Fibroblast of peridontal ligament (primary cell): ENCODE measurements around the gene PPP1R9A.

ENCODE experiments used
- DNase-seq: peaks from one replicate; pipeline ENCODE4 v3.0.0-alpha.2; 2010; ENCODE audit errors: extremely low read depth

The PPP1R9A gene

DNA sequence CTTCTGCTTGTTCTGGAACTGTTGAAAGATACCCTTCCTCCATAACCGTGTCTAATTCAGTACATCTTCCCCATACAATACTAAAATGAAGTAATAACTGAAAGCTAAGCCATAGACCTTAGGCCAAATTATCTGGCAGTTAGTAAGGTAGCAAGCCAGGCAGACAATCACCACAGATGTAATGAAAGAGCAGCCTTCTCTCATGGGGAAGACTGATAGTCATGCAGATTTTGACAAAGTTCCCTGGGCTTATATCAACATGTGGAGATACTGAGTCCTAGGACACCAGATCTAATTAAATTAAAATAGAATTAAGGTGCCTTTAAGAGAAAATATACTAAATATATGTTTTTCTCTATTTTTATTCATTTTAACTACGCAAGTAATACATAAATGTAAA is 355.5 kb downstream of the PPP1R9A start:
- DNase-seq = no peak

DNA sequence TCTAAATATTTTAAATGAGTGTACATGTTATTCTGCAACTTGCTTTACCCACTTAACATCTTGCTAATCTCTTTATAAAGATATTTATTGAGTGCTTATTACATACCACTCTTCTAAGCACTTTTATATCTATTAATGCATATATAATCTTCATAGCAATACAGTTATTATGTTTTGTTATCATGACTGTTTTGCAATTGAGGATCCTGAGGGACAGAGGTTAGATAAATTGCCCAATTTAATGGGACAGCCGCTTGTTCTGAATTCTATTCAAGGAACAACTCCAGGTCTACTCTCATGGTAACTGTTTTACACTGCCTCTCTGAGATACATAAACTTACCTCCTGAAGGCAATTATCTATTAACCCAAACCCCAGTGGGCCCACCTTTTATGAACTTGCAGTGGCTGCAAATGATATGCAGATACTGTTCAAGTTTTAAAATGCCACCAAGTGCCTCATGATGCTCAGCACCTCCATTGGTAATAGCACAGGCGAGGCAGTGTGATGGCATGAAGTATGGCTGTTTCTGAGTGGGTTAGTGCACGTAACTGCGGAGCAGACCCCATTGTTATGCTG is 356.5 kb downstream of the PPP1R9A start:
- no peak for DNase-seq

DNA sequence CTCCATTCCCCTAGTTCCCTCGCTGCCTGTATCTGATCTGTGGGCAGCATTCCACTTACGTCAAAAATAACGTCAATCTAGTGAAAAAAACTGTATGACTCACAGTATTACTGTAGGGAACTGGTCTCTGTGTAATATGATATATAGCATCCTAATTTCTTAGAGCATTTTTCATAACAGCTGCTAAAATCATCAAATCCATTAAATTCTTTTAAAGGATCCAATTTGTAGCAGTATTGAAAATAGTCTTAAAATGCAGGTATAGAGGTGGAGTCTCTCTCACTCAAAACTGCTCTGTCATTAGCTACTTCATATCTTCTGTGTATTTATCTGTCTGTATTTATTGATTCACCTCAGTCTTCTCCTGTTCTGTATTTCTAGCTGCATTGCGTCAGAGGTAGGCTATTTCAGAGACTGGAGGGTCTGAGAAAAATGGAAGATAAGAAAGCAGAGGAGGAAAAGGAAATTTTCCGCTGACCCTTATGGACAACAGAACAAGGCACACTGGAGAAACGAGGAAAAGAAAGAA is 357.0 kb downstream of the PPP1R9A start:
- DNase-seq = peak; percentile 78

DNA sequence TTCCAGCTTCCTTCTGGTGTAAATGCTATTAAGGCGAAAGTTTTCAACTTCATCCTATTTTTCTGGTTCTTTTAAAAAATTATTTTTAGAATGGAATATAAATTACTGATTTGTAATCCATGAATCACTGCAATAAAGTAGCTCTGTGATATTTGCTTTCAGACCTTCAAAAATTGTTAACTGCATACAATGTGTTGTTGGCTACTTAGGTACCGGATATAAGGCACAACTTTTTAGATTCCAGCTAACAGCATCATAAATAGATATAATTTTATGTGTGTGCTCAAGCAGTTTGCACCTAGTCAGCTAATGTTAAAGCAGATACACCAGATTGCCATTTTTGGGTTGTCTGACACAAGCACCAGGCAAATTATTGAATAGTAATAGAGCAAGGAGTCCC is 358.2 kb downstream of the PPP1R9A start:
- no peak for DNase-seq

DNA sequence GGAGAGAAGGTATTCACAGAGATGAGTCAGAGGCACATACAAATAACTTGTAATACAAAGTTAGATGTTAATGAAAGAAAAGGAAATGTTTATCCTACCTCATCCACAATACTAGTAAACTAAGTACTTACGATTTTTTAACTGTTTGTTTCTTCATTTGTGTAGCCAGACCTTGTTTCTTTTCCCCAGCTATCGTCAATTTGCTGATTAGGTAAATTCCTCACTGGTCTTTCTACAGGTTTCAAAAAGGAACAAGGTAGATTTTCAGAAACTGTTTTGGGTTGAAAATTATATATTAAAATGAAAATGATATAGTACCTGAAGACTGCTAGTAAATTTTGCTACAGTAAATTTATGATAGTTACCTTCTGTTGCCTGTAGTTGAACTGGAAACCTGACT is 360.4 kb downstream of the PPP1R9A start:
- no peak for DNase-seq

DNA sequence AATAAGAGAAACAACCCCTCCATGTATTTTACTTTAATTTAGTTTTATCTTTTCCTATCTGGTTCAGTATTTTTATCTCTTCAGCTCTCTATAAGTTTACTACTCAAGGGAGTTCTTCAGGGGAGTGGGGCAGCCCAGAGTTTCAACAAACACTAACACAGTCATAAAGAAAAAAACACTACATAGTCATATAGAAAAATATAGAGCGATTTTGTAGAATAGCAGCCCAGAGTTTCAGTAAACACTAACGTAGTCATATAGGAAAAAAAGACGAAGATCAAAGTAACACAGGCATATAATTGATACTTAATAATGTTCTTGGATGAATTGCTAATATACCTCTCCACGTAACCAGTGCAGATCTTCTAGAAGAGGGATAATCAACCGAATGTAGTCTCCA is 362.2 kb downstream of the PPP1R9A start:
- no peak for DNase-seq

DNA sequence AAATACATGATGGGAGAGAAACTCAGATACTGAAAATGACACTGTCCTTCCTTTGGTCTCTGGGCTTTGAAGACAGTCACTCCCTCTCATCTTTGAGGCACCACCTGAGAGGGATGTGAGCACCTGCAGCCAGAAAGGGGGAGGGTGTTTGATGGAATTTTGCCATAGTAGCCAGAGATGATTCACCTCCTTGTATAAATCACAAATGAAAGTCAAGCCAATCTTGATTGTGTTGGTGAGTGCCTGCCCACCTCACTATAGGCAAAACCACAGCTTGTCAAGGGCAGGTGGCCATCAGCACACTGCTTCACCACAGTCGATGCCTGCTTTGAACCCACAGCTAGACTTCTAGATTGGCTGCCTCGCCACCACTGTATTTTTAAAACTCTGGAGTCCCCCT is 368.7 kb downstream of the PPP1R9A start:
- DNase-seq = no peak

DNA sequence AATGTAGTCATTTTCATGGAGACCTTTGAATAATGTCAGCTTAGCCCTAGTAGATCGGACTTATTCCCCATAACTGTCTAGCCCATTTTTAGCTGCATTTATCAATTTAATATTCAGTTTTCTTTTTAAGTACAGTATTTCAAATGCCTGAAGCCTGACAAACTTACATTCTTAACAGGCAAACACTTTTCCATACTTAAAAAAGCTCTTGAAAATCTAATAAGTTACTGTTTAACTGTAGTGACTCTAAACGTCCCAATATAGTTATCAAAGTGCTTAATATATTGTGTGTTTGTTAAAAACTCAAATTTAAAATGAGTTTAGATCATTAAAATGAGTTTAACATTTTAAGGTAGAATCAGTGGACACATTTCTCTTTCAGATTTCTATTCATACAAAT is 372.0 kb downstream of the PPP1R9A start:
- DNase-seq = no peak

DNA sequence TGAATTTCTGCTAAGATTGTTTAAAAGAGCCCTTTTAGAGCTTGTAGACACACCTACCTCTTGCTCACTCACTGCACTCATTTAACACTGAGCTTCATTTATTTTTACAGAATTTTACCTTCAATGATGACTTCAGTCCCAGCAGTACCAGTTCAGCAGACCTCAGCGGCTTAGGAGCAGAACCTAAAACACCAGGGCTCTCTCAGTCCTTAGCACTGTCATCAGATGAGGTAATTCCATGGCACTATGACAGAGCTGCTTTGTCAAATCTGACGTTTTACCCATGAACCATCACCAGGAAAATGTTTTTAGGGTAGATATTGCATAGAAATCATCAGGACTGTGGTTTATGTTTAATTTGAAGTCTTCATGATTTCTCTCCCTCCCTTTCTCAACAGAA is 378.7 kb downstream of the PPP1R9A start:
- DNase-seq = no peak

DNA sequence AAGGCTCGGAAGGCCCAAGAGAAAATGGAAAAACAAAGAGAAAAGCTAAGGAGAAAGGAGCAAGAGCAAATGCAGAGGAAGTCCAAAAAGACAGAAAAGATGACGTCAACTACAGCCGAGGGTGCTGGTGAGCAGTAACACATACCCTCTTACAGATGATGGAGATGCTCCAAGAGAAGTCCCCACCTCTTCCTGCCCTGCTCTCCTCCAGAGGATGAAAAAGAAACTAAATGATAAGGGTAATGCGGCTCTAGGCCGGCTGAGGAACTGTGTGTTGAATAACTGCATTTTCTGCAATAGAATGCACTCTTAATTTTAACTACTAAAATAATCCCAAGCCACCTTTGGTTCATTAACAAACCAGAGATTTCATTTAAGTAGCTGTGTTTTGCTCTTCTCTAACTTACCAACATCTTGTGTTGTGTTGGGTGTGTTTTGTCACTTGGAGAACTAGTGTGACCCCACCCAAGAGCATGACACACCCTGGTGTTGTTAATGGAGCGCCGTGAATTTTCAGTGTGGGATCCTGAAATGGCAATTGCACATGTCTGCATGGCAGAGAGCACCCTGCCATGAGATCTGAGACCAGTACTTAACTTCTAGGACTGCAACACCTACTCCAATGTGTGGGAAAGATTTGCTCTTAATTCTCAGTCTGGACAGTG is 382.9 kb downstream of the PPP1R9A start:
- DNase-seq = no peak

DNA sequence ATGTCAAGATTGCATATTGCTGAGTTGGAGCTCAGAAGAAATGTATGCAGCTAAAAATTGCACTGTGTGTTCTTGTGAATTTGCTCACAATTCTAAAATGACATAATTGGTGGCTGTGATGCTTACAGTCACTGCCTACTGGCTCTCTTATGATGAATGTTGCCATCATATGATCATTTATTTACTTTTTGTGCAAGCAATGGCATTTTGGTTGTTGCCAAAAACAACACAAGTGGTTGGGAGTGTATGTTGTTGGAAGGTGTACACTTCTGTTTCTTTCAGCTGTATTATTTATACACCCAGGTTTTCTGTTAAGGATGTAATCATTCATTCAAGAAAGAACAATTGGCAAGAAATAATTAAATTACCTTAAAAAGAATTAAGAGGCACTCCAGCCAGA is 388.0 kb downstream of the PPP1R9A start:
- DNase-seq = no peak

DNA sequence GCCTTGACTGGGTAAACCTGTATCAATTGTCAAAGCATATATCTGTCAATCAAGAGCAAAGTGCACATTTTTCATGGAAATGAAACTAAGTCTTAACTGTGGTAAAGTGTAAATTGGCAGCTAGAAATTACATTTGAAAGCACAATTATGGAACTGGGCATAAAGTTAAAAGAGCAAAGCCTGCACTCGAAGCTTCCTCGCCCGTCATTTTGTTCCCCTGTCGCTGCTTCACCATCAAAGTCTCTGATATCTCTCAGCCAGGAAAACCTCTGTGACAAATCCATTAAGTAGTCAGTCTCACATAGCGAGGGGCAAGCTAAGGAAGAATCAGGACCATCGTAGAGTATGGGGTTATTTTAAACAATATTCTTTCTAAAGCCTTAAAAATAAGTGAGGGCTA is 389.1 kb downstream of the PPP1R9A start:
- DNase-seq = no peak

DNA sequence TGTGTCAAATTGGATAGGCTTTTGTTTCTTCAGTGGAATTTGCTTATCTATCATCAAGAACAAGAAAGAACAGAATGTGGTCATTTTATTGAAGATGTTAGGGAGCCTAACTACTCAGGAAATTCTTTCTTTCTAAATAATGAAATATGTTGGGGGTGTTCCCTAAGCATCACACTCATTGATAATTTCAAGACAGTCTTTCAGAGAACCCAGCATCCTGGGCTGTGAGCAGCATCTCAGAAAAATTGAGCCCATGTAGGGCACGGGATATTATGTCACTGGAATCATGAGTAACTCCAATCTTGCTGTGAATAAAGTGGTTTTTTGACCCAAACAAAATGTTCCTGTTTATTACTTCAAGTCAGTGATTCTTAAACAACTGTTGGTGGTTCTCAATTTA is 389.6 kb downstream of the PPP1R9A start:
- no peak for DNase-seq

DNA sequence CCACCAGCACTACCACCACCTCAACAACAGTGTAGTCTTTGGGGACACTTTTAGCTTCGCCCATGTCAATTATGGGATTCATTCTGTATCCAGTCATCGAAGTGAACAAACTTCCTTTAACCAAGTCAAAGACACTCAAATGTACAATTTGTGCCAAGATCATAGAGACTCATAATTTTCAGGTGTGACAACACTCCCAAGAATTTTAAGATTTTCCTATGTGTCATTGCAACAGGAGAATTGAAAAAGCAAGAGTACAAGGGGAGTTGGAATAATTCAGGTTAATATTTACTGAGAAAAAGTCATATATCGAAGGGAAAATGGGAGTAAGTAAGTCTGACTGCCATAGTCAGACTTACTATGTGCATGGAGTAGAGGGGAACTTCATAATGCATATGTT is 390.7 kb downstream of the PPP1R9A start:
- no peak for DNase-seq

DNA sequence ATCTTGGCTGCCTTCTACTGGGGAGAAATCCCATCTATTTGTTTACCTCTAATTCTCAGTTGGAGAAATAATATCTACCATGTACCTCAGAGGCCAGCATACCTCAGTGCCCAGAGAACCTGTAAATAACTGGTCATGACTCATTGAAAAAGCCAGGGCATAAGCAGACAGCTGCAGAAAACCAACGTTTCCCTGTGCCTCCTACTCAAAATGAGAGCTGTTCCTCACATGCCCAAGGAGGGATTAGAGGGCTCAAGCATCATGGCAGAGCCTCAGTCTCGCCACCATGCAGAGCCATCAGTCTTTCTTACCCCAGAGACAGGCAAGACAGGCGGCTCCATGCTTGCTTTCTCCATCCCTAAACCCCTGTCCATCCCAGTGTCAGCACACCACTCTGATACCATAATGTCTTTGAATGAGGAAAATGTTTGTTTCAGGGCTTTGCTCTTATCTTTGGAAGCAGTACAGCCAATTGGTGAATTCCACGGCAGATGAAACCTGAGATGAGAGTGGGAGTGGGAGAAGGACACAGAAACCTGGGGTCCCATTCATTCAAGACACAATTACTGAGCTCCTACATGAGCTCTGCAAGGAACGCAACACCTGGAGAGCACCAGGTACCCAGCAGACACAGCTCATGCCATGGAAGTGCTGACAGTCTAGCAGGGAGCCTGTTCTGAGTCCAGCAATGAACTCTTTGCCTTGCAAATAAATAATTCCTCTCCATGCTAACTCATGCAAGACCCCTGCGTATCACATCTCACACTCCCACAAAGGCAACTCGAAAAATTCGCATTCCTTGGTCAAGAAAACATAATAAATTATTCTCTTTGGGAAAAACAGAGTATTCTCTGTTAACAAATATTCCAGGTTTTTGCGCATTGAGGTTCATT is 395.9 kb downstream of the PPP1R9A start:
- no peak for DNase-seq

DNA sequence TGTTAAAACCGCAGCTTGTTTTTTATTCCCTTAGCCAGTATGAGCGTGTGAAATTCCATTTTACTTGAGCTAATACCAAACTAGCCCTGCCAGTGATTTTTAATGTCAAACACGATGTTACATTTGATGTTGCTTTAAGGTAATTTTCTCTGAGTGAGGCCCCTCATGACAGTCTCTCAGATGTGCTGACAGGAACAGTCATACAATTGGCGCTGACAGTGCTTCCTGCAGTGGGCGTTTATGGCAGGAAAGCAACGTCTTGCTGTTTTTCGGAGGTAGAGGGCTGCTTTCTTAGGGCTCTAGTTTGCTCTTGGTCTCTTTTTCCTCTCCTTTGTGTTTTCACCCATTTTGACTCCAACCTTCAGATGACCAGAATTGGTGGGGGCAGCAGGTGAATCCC is 397.6 kb downstream of the PPP1R9A start:
- DNase-seq = no peak

DNA sequence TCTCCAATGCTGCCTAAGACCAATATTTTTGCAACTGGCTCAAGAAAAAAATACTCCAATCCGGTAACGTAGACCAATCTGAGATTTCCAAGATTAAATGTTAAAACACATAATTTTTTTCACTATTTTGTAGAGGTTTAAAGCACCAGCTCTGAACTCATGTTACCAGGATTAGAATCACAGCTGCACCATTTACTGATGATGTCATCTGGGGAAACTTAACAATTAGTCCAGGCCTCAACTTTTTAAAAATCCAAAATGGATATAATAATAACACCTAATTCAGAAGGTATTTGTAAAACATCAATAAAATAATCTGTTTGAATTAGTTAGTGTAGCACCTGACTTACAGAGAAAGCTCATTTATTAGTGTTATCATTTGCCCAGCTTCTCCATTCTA is 402.6 kb downstream of the PPP1R9A start:
- no peak for DNase-seq

DNA sequence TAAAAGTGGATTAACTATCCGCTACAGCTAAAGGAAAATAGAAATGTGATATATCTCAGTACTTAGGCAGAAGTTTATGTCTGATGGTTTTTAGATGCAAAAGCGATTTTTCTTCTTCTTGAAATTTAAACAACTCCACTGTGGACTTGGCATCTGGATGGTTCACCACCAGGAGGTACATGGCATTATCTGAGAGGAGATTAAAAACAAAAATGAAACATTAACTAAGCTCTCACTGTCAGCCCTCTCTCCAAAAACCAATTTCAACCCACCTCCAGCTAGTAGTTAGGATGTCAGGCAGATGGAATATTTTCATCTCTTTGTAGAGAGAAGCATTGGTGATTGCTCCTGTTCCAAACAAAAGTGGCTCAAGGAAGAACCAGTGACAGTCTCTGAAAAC is 404.0 kb downstream of the PPP1R9A start:
- no peak for DNase-seq

DNA sequence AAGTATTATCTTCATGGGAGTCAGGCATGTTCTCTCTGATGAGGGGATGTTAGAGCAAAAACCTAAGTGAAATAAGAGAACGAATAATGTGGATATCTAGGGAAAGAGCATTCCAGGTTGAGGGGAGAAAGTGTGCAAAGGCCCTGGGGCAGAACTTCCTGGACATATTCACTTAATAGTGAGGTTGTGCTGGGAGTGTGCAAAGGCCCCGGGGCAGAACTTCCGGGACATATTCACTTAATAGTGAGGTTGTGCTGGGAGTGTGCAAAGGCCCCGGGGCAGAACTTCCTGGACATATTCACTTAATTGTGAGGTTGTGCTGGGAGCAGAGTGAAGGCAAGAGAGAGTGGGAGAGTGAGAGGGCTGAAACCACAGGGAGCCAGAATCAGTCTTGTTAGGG is 405.2 kb downstream of the PPP1R9A start:
- no peak for DNase-seq

DNA sequence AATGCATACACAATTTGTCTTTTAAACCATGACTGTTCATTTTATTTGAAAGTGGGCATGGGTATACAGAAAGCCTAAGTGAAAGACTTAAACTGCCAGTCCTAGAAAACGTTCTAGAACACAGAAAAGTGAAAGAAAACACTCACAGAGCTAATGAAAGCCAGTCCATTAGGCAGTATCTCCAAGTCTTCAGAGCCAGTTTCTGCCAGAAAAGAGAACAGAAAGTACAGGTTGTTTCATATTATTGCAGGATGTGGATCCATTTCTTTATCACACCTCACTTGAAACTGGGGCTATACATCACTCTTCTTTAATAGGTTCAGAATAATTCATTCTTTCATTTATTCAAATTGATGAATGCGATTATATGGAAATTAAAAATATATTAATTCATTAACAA is 409.2 kb downstream of the PPP1R9A start:
- DNase-seq = no peak

DNA sequence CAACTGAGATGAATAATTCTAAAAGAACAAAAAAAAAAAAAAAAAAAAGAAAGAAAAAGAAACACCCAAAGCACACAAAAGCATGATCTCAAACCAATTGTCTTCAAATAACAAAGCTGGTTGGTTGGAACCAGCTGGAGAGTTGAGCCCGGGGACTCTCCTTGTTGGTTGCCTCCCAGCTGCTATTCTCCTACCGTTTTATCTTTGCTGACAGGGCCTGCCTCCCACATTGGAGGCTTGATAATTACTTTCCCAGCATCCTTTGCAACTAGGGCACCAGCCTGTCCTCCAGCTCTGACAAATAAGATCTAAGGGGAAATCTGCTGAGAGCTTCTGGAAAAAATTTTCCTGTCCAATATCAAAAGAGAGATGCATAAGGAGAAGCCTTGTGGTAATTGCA is 410.2 kb downstream of the PPP1R9A start:
- no peak for DNase-seq

DNA sequence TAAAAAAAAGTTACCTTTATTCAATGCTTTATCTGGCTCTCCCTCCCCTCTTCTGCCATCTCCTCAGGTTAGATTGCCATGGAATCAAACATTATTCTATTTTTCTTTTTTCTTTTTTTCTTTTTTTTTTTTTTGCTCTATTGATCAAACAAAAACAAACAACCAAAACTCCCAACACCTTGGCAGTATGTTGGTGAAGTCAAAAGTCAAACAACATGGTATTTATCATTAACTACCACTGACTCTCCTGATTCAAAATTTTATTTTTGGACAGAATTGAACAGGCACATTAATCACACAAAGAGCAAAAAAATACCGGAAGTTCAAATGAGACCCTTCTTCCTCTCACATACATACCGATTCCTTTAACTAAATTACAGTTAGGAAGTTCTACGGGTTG is 410.6 kb downstream of the PPP1R9A start:
- DNase-seq = no peak
